ENCODE measurements around the gene NPHP4. TPM values are rescaled to one million over a fixed set of nuclear protein-coding genes. Genes with fewer than 3 reads are reported as not detected.

Gene NPHP4
- total and polyA plus RNA-seq, 9 of the 15 experiments (the other 6 are each of a cell fraction or from before 2014, with no cell fraction given): 0.52 to 26.2 (median 6.7) TPM

GRCh38 chr1:5992026-5992813, at the start of gene NPHP4 (continued):
- TF ChIP-seq TSHZ1 (CRISPR knock-in tag; IDR thresholded peaks at IDR 0.05) (no peak), DLX4 (CRISPR knock-in tag; IDR thresholded peaks at IDR 0.05) (no peak), E2F8 (IDR thresholded peaks at IDR 0.05; ENCODE audit: low read depth, partially characterized antibody) (peak; percentile 66), BMI1 (IDR thresholded peaks at IDR 0.05; ENCODE audit: low read length) (no peak; the same call in 1 of the 2 replicates), PCBP1 (IDR thresholded peaks at IDR 0.05; ENCODE audit: low read depth, low read length, poor library complexity, severe bottlenecking) (peak; percentile 98), ZNF184 (CRISPR knock-in tag; IDR thresholded peaks at IDR 0.05) (no peak), SREBF1 (IDR thresholded peaks at IDR 0.05; ENCODE audit: borderline replicate concordance, low read depth, low read length) (no peak), SMAD3 (CRISPR knock-in tag; conservative IDR thresholded peaks at IDR 0.05) (no peak), PPARD (CRISPR knock-in tag; IDR thresholded peaks at IDR 0.05) (no peak), NEUROD1 (IDR thresholded peaks at IDR 0.05; ENCODE audit: borderline replicate concordance, low read depth, low read length, partially characterized antibody) (peak; percentile 99), CHCHD3 (CRISPR knock-in tag; IDR thresholded peaks at IDR 0.05) (peak; percentile 25; the same call in 1 of the 2 replicates), ZEB2 (IDR thresholded peaks at IDR 0.05) (no peak), MBD1 (CRISPR knock-in tag; IDR thresholded peaks at IDR 0.05) (no peak), NR2C1 (IDR thresholded peaks at IDR 0.05) (peak; percentile 87), NR2C1 (tag; IDR thresholded peaks at IDR 0.05) (peak; percentile 92)
